SK-N-MC (cell line): ENCODE data around the gene SRM.
"Not testable (repeated sequence)": the region's sequence is repeated elsewhere in the genome, so short reads cannot be mapped to it uniquely, and the experiment has no call there.

Experiments
- DNase-seq: peaks from one replicate; pipeline ENCODE4 v3.0.0-alpha.2; 2011; ENCODE audit warnings: low read depth, low spot score
- H3K27ac ChIP-seq: fragments of 200-600 bp; sonication (generic); 2 replicates; pipeline ENCODE4 v1.5.1; 2016; ENCODE audit warnings: mixed run types
- H3K36me3 ChIP-seq: fragments of 200-600 bp; sonication (generic); 2 replicates; pipeline ENCODE4 v1.6.1; 2017; ENCODE audit warnings: antibody characterized with exemption, low read length, mixed read lengths; ENCODE audit not compliant: insufficient read depth
- H3K4me3 ChIP-seq: fragments of 200-600 bp; sonication (generic); 2 replicates; pipeline ENCODE4 v1.5.1; 2016
- H3K9ac ChIP-seq: fragments of 200-600 bp; sonication (generic); 2 replicates; pipeline ENCODE4 v1.8.0; 2017; ENCODE audit warnings: mixed run types, mixed read lengths; ENCODE audit not compliant: insufficient read length
- H3K9me3 ChIP-seq: fragments of 200-600 bp; sonication (generic); 2 replicates; pipeline ENCODE4 v1.6.1; 2017; ENCODE audit warnings: low read depth, mild to moderate bottlenecking, antibody characterized with exemption, low read length, moderate library complexity, mixed read lengths
- EZH2 ChIP-seq: fragments of 200-600 bp; sonication (generic); IDR thresholded peaks from one replicate; pipeline ENCODE4 v1.6.1; 2017; ENCODE audit warnings: antibody characterized with exemption
- FOXP2 ChIP-seq: optimal IDR thresholded peaks from 2 replicates; pipeline ENCODE3; 2011; ENCODE audit warnings: mild to moderate bottlenecking, moderate library complexity; ENCODE audit not compliant: insufficient read depth; ENCODE audit errors: extremely low read length, control extremely low read depth
- POLR2AphosphoS5 ChIP-seq: IDR thresholded peaks from 2 replicates; pipeline ENCODE4 v1.6.1; 2012; ENCODE audit warnings: mild to moderate bottlenecking, low read depth, low read length, borderline replicate concordance

The SRM gene

DNA sequence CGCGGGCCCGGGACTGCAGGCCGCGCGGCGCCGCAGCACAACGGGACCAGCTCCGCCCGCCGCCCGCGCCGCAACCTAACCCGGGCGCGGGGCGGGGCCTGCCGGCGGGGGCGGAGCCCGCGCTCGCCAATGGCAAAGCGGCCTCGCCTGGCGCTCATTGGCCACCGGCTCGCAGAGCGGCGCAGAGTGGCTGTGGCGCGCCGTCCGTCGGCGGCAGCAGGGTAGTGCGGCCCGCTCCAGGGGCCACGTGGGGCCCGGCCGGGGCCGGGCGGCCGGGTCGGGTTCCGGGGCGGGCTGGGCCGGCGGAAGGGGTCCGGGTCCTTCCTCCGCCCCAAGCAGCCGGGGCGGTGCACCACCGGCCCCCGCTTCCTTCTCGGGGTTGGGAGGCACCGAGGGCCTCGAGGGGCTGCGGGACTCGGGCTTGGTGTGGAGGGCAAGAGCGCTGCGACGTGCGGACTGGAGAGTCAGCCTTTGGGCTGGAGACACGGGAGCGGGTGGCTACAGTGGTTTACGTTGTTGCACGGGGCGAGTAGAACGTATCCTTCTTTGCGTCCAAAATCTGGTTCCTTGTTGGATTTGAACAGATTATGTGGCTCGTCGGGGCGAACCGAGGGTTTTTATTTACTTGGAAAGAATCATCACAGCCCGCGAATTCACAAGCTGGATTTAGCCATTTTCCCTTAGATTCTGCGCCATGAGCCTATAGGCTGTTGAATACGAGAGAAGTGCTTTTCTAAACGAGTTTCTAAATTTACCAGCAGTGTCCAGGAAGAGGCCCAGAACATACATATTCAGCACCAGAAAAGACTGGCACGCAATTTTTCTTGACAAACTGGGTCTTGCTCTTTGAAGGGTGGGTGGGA lies at the start of gene SRM:
Gene SRM, minus strand, starts transcription at position 51 of the 863 bp plus-strand sequence. CDS start 75 bp downstream, outside the sequence.
- TF ChIP-seq EZH2 (no peak), FOXP2 (no peak), POLR2AphosphoS5 (peak; percentile 87)
- H3K36me3 ChIP-seq, result peaks cover 34% of the 10 kb centered on the region
- H3K9me3 ChIP-seq, result no peaks in the 10 kb centered on the region
- no peak for DNase-seq
- H3K27ac ChIP-seq, result peak within 1 kb of the TSS; percentile 20
- peak within 1 kb of the TSS; percentile 93 for H3K9ac ChIP-seq
- peak within 1 kb of the TSS; percentile 98 for H3K4me3 ChIP-seq

DNA sequence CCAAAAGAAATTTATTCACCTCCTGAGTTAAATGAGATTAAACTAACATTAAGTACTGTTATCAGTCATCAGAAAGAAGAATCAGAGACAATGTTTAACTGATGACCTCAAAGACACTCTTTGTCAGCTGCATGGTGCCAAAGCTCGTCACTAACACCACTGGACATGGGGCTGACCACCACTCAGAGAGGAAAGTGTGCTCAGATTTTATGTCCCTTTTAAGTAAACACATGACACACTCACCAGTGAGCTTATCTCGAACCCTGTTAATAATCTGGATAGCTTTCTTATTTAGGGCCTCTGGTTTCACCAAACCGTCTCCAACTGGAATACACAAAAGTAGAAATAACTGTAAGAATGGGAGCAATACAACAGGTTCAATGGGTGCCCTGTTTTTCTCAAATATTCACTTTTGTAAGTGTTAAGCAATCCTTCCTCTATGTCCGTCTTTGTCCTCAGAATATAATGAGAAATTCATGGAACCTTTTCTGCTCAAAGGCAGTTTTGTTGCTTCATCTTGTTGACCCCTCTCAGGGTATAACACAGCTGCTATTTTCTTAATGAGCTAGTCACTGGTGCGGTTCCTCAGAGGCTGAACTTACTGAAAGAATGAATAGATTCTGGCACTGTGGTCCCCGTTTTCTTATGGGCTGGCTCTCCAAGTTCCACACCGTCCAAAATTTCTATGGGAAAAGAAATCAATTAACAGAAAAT lies 49.4 kb upstream of the SRM start:
- Histone ChIP-seq H3K4me3 (no peak overlapping the region), H3K9me3 (no peaks in the 10 kb centered on the region), H3K36me3 (peaks cover 52% of the 10 kb centered on the region), H3K9ac (no peak overlapping the region), H3K27ac (no peak overlapping the region)
- no peak for DNase-seq
- TF ChIP-seq POLR2AphosphoS5 (no peak), EZH2 (no peak), FOXP2 (no peak)

DNA sequence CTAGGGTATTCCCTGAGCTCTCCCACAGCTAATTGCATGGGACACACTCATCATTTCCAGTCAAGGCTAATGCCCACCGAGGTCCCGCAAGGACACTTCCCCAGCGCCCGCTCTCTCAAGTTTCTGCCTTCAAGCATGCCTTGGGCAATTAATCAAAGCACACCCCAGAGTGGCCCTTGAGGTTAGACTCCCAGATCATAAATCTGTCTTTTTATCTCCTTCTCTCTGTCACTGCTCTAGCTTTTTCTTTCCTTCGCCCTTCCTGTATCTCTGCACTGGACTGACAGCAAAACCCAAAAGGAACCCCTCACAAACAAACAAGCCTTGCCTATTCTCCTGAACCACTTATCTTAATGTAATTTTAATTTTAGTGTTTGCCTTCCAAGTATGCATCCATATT lies 47.8 kb upstream of the SRM start:
- Histone ChIP-seq H3K36me3 (peaks cover 41% of the 10 kb centered on the region), H3K9me3 (no peaks in the 10 kb centered on the region), H3K9ac (no peak overlapping the region), H3K4me3 (no peak overlapping the region), H3K27ac (no peak overlapping the region)
- no peak for DNase-seq
- TF ChIP-seq POLR2AphosphoS5 (no peak), FOXP2 (no peak), EZH2 (no peak)

- Histone ChIP-seq H3K27ac (no peak overlapping the region), H3K9me3 (no peaks in the 10 kb centered on the region), H3K36me3 (peaks cover 32% of the 10 kb centered on the region), H3K9ac (no peak overlapping the region), H3K4me3 (no peak overlapping the region)
- no peak for TF ChIP-seq POLR2AphosphoS5
- TF ChIP-seq FOXP2, result no peak
- TF ChIP-seq EZH2, result no peak
- no peak for DNase-seq
Observed at GRCh38 chr1:11105586-11105985, 45.8 kb upstream of the SRM start.

GRCh38 chr1:11101347-11101746 lies 41.5 kb upstream of the SRM start:
- Histone ChIP-seq H3K36me3 (peaks cover 22% of the 10 kb centered on the region), H3K9ac (no peak overlapping the region), H3K9me3 (no peaks in the 10 kb centered on the region), H3K27ac (no peak overlapping the region), H3K4me3 (no peak overlapping the region)
- no peak for TF ChIP-seq POLR2AphosphoS5
- no peak for TF ChIP-seq FOXP2
- DNase-seq, result no peak

GRCh38 chr1:11100806-11101205 lies 41.0 kb upstream of the SRM start:
- H3K9me3 ChIP-seq, DNase-seq, H3K4me3 ChIP-seq, H3K27ac ChIP-seq, H3K9ac ChIP-seq: not testable (repeated sequence)
- peaks cover 23% of the 10 kb centered on the region for H3K36me3 ChIP-seq

DNA sequence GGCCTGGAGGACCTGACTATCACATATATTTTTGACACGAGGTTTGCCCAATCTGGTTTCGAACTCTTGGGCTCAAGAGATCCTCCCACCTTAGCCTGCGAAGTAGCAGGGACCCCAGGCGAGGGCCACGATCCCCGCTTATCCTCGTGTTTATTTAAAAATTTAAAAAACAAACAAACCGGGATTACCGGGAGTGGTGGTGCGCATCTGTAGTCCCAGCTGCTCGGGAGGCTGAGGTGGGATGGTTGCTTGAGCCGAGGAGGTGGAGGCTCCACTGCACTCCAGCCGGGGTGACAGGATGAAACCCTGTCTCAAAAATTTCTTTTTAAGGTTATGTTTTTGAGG lies 40.3 kb upstream of the SRM start:
- Histone ChIP-seq H3K9me3 (no peaks in the 10 kb centered on the region), H3K4me3 (peak overlapping the region; percentile 86), H3K9ac (peak overlapping the region; percentile 96), H3K27ac (peak overlapping the region; percentile 62; the same call in 1 of the 2 replicates), H3K36me3 (peaks cover 30% of the 10 kb centered on the region)
- DNase-seq, result no peak
- TF ChIP-seq FOXP2 (no peak), POLR2AphosphoS5 (no peak), EZH2 (no peak)

GRCh38 chr1:11099310-11100148 lies 39.7 kb upstream of the SRM start, which contains the start of gene EXOSC10:
Gene EXOSC10, minus strand, starts transcription at chr1:11099869. Its CDS starts 38 bp downstream, at chr1:11099831.
- DNase-seq, result peak; percentile 30
- H3K9me3 ChIP-seq, result no peaks in the 10 kb centered on the region
- H3K9ac ChIP-seq, result peak within 1 kb of the TSS; percentile 96
- peak within 1 kb of the TSS; percentile 86 for H3K4me3 ChIP-seq
- peak within 1 kb of the TSS; percentile 72 for H3K27ac ChIP-seq
- TF ChIP-seq EZH2, result no peak
- TF ChIP-seq FOXP2, result no peak
- TF ChIP-seq POLR2AphosphoS5, result peak; percentile 88
- H3K36me3 ChIP-seq, result peaks cover 35% of the 10 kb centered on the region
